GM19455 (cell line): ENCODE measurements around the gene ALKBH8.
A peak's percentile ranks its signal among the peaks of the same experiment; 100 is the strongest.
"Not testable (repeated sequence)": the region's sequence is repeated elsewhere in the genome, so short reads cannot be mapped to it uniquely, and the experiment has no call there.

Source experiments
- ATAC-seq: cut with Tn5 transposase; IDR thresholded peaks from one replicate; pipeline ENCODE4 v1.9.1; 2021; ENCODE audit not compliant: unreplicated experiment

ALKBH8 gene

GRCh38 chr11:107565219-107565937, at the start of gene ALKBH8:
Gene ALKBH8, minus strand, starts transcription at chr11:107565735. Its CDS starts 4,842 bp downstream, at chr11:107560893.
- peak; percentile 77 for ATAC-seq

- ATAC-seq = no peak
Measured at GRCh38 chr11:107612445-107612844, 46.9 kb upstream of the ALKBH8 start.

GRCh38 chr11:107609400-107610218, 44.1 kb upstream of the ALKBH8 start:
- ATAC-seq = no peak

GRCh38 chr11:107608809-107609208, 43.3 kb upstream of the ALKBH8 start:
- ATAC-seq = no peak

GRCh38 chr11:107606141-107606540, 40.6 kb upstream of the ALKBH8 start:
- ATAC-seq = no peak

- no peak for ATAC-seq
Measured at GRCh38 chr11:107605061-107606006, 39.8 kb upstream of the ALKBH8 start.

- no peak for ATAC-seq
Measured at GRCh38 chr11:107598225-107599139, 32.9 kb upstream of the ALKBH8 start.

GRCh38 chr11:107594736-107595135, 29.2 kb upstream of the ALKBH8 start:
- ATAC-seq = no peak

- no peak for ATAC-seq
Measured at GRCh38 chr11:107593951-107594350, 28.4 kb upstream of the ALKBH8 start.

- ATAC-seq = no peak
Measured at GRCh38 chr11:107592813-107593212, 27.3 kb upstream of the ALKBH8 start.

- no peak for ATAC-seq
Measured at GRCh38 chr11:107592231-107592590, 26.7 kb upstream of the ALKBH8 start.

- ATAC-seq = peak; percentile 40
Measured at GRCh38 chr11:107591378-107592230, 26.1 kb upstream of the ALKBH8 start.

GRCh38 chr11:107590460-107591377, 25.2 kb upstream of the ALKBH8 start, which contains the start of gene ELMOD1:
Gene ELMOD1, plus strand, starts transcription at chr11:107591147. Its CDS starts 27,043 bp downstream, at chr11:107618190.
- peak; percentile 68 for ATAC-seq

GRCh38 chr11:107587306-107587979, 21.9 kb upstream of the ALKBH8 start:
- ATAC-seq = no peak

GRCh38 chr11:107583629-107584195, 18.2 kb upstream of the ALKBH8 start:
- ATAC-seq = no peak

GRCh38 chr11:107581147-107581546, 15.6 kb upstream of the ALKBH8 start:
- ATAC-seq = no peak

GRCh38 chr11:107579169-107579568, 13.6 kb upstream of the ALKBH8 start:
- not testable (repeated sequence) for ATAC-seq
